Prostate gland (tissue), 2 donors: Measurements from ENCODE around the gene PCDHB12. TPM values are rescaled to one million over a fixed set of nuclear protein-coding genes. Genes with fewer than 3 reads are reported as not detected.
"Not testable (repeated sequence)": the region's sequence is repeated elsewhere in the genome, so short reads cannot be mapped to it uniquely, and the experiment has no call there.

Source experiments
- DNase-seq: peaks from one replicate; pipeline ENCODE4 v3.0.0-alpha.2; 2019; ENCODE audit warnings: low spot score
- H3K27ac ChIP-seq, 2 donors: fragments of 200-600 bp; sonication (generic); 2 replicates each; pipeline ENCODE4 v1.5.1; 2017 to 2019
- H3K27me3 ChIP-seq: fragments of 200-600 bp; sonication (generic); replicated peaks from 2 replicates; pipeline ENCODE4 v1.5.1; 2019; ENCODE audit not compliant: insufficient read depth
- H3K36me3 ChIP-seq, 2 donors: fragments of 200-600 bp; sonication (generic); 1 replicate in 1 of 2; 2 replicates in 1 of 2; pipeline versions ENCODE4 v1.5.1 to v1.8.1; 2017 to 2019
- H3K4me1 ChIP-seq: fragments of 200-600 bp; sonication (generic); replicated peaks from 2 replicates; pipeline ENCODE4 v1.5.1; 2019
- H3K4me3 ChIP-seq, 2 donors: fragments of 200-600 bp; sonication (generic); 2 replicates each; pipeline ENCODE4 v1.5.1; 2017 to 2019
- H3K9me3 ChIP-seq: fragments of 200-600 bp; sonication (generic); 2 replicates; pipeline ENCODE4 v1.5.1; 2017
- CTCF ChIP-seq, 4 experiments: fragments of 200-600 bp in 2 of 4; fragments of 450-650 bp in 2 of 4; sonication (generic) in 2 of 4; IDR thresholded peaks; 1 replicate in 3 of 4; 2 replicates in 1 of 4; pipeline ENCODE4 v1.5.1; 2016 to 2019; ENCODE audit warnings: antibody characterized with exemption in 4 of 4, mild to moderate bottlenecking in 2 of 4, moderate library complexity in 2 of 4
- POLR2A ChIP-seq: fragments of 450-650 bp; IDR thresholded peaks from one replicate; pipeline ENCODE4 v1.6.1; 2016; ENCODE audit warnings: antibody characterized with exemption, mild to moderate bottlenecking
- POLR2AphosphoS5 ChIP-seq: sonication (generic); formaldehyde crosslinking; IDR thresholded peaks from one replicate; pipeline ENCODE4 v1.6.1; 2017; ENCODE audit warnings: antibody characterized with exemption
- WGBS: methylation state at CpG from one replicate; pipeline ENCODE4 v1.1.5; 2018; 5-methylcytosine and 5-hydroxymethylcytosine counted together
- intact Hi-C: fragments of 100-400 bp; cut with DNase I; formaldehyde crosslinking; loops from one replicate; pipeline ENCODE4 v1.14.2; 2022
- total RNA-seq, 2 donors: library from RNA; depleted of rRNA; stranded (reverse); fragments of >200 nt; gene quantifications; one replicate each; pipeline ENCODE4 v1.1.0, GENCODE V29; 2016

PCDHB12 gene
- total RNA-seq, 2 donors from 2014 or later, result 0.32 to 4.3 TPM

GRCh38 chr5:141213656-141214339 is 5.3 kb downstream of the PCDHB12 start, which contains the start of gene PCDHB13:
TSS of gene PCDHB13 (plus strand) at chr5:141213919. CDS start at chr5:141214124, 205 bp downstream.
- H3K9me3 ChIP-seq, intact Hi-C loops, H3K27me3 ChIP-seq, H3K4me3 ChIP-seq, H3K36me3 ChIP-seq, H3K4me1 ChIP-seq, H3K27ac ChIP-seq: not testable (repeated sequence)
- peak in 1 of 4 experiments; percentile 36 for TF ChIP-seq CTCF (IDR thresholded peaks at IDR 0.05)
- DNase-seq, result peak; percentile 14
- WGBS, result 10% methylated on average over 13 of the region's 18 CpGs

- H3K27me3 ChIP-seq, DNase-seq, H3K9me3 ChIP-seq, H3K4me1 ChIP-seq, intact Hi-C loops, H3K36me3 ChIP-seq, H3K27ac ChIP-seq, H3K4me3 ChIP-seq: not testable (repeated sequence)
- 58% methylated on average over 12 of the region's 12 CpGs for WGBS
These were observed 6.1 kb downstream of the PCDHB12 start for GRCh38 chr5:141214583-141214982.

GRCh38 chr5:141215504-141215903 is 7.0 kb downstream of the PCDHB12 start:
- intact Hi-C loops, H3K27me3 ChIP-seq, H3K4me1 ChIP-seq, H3K9me3 ChIP-seq, H3K27ac ChIP-seq, H3K36me3 ChIP-seq, DNase-seq, H3K4me3 ChIP-seq: not testable (repeated sequence)
- WGBS, result 28% methylated on average over 26 of the region's 40 CpGs

DNA sequence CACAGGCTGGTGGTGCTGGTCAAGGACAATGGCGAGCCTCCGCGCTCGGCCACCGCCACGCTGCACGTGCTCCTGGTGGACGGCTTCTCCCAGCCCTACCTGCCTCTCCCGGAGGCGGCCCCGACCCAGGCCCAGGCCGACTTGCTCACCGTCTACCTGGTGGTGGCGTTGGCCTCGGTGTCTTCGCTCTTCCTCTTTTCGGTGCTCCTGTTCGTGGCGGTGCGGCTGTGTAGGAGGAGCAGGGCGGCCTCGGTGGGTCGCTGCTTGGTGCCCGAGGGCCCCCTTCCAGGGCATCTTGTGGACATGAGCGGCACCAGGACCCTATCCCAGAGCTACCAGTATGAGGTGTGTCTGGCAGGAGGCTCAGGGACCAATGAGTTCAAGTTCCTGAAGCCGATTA is 7.5 kb downstream of the PCDHB12 start:
- 25% methylated on average over 26 of the region's 26 CpGs for WGBS
- H3K36me3 ChIP-seq, intact Hi-C loops, H3K4me3 ChIP-seq, H3K9me3 ChIP-seq, DNase-seq, H3K27me3 ChIP-seq, H3K27ac ChIP-seq, H3K4me1 ChIP-seq: not testable (repeated sequence)

DNA sequence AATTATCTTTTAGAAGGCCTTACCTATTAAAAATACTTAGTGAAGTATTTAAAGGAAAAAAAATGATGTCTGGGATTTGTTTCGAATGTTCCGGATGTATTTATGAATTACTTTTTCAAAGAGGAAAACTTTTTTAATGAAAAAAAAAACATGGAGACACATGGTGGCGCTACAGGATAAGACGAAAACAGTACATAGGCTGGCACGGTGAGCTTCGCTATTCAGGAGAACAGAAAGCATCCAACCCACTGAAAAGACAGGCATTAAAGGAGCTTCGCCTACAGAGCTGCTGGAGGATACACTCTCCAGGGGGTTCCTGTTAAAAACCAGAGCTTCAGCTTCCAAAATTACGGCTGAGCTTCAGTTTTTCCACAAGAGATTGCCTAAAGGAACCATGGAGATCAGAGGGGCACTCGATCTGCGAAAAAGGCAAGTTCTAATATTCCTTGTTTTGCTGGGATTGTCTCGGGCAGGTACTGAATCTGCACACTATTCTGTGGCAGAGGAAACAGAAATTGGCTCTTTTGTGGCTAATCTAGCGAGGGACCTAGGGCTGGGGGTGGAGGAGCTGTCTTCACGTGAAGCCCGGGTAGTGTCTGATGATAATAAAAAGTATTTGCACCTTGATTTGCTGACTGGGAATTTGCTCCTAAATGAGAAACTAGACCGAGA is 14.7 kb downstream of the PCDHB12 start, which contains the start of gene PCDHB14:
Gene PCDHB14, plus strand, starts transcription at position 232 of the 672 bp plus-strand sequence. Its CDS starts 163 bp downstream, at position 395.
- H3K9me3 ChIP-seq, result no peaks in the 10 kb centered on the region
- no peak for DNase-seq
- intact Hi-C loops, result loop anchor here (10.0 kb wide), 1 partner anchor 342 kb away; no protein-coding TSS in a partner anchor
- peak within 1 kb of the TSS in 1 of 2 donors; percentile 6 for H3K4me3 ChIP-seq
- TF ChIP-seq CTCF (IDR thresholded peaks at IDR 0.05) (no peak), POLR2A (no peak), POLR2AphosphoS5 (no peak)
- H3K27me3 ChIP-seq, result no peaks in the 10 kb centered on the region
- H3K27ac ChIP-seq, result no peak within 1 kb of the TSS
- 22% methylated on average over 15 of the region's 15 CpGs for WGBS
- no peaks in the 10 kb centered on the region for H3K4me1 ChIP-seq
- H3K36me3 ChIP-seq, result no peaks in the 10 kb centered on the region

DNA sequence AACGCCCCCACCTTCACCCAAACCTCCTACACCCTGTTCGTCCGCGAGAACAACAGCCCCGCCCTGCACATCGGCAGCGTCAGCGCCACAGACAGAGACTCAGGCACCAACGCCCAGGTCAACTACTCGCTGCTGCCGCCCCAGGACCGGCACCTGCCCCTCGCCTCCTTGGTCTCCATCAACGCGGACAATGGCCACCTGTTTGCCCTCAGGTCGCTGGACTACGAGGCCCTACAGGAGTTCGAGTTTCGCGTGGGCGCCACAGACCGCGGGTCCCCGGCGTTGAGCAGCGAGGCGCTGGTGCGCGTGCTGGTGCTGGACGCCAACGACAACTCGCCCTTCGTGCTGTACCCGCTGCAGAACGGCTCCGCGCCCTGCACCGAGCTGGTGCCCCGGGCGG is 16.3 kb downstream of the PCDHB12 start:
- not testable (repeated sequence) for DNase-seq, H3K4me3 ChIP-seq, H3K4me1 ChIP-seq, H3K36me3 ChIP-seq, H3K27ac ChIP-seq, H3K9me3 ChIP-seq, H3K27me3 ChIP-seq
- 20% methylated on average over 15 of the region's 40 CpGs for WGBS
- intact Hi-C loops, result loop anchor here (10.0 kb wide), 1 partner anchor 340 kb away; no protein-coding TSS in a partner anchor

GRCh38 chr5:141225421-141225820 is 16.9 kb downstream of the PCDHB12 start:
- not testable (repeated sequence) for H3K9me3 ChIP-seq

More at GRCh38 chr5:141225421-141225820, 16.9 kb downstream of the PCDHB12 start:
- not testable (repeated sequence) for H3K27me3 ChIP-seq, H3K4me3 ChIP-seq, DNase-seq, H3K36me3 ChIP-seq, H3K4me1 ChIP-seq, H3K27ac ChIP-seq
- WGBS, result 30% methylated on average over 17 of the region's 30 CpGs
- intact Hi-C loops, result loop anchor here (10.0 kb wide), 1 partner anchor 339 kb away; no protein-coding TSS in a partner anchor
